Stimulated activated CD4-positive, alpha-beta T cell treated with anti-CD3 and anti-CD28 coated beads, Interleukin-15, amount 100 ng/mL, for 1 hour (primary cell): Measurements from ENCODE around the gene MAX.
"Not testable (repeated sequence)": the region's sequence is repeated elsewhere in the genome, so short reads cannot be mapped to it uniquely, and the experiment has no call there.

ENCODE experiments used
- DNase-seq, 2 donors: peaks; one replicate each; pipeline ENCODE4 v3.0.0-alpha.2; 2020; ENCODE audit warnings: low read depth in 1 of 2, low spot score in 1 of 2

MAX gene

DNA sequence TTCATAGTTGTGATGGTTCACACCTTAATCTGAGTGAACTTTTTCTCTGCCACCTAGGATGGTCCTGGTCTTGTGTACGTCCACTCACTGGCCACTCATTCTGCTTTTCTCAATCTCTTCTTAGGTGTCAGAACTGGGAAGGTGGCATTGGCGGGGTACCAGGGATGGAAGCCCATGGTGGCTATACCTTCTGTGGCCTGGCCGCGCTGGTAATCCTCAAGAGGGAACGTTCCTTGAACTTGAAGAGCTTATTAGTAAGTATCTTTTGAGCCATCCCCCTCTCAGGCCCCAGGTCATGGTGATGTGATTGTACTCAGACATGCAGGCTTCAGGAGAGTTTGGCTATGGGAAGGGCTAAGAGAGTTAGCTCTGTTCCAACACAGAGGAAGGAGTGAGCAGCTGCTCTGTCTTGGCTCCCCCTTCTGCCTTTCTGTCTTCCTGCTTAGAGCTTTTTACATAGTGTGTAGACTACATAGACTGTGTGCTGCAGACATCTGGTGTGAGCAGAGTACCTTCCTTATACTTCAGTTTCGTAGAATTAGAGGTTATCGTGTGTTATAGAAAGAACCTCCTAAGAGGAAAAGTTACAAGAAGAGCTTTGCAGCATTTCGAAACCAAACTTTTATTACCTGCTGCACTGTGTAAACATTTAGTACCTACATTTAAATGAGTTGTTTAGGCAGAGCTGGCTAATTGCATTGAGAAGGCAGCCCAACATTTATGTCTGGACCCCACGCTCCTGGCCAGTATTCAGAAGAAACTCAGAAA lies 61.5 kb downstream of the MAX start:
- DNase-seq = no peak

- DNase-seq = no peak
Measured at GRCh38 chr14:65038966-65039365, 63.4 kb downstream of the MAX start.

GRCh38 chr14:65035049-65035448 lies 67.3 kb downstream of the MAX start:
- DNase-seq = no peak

DNA sequence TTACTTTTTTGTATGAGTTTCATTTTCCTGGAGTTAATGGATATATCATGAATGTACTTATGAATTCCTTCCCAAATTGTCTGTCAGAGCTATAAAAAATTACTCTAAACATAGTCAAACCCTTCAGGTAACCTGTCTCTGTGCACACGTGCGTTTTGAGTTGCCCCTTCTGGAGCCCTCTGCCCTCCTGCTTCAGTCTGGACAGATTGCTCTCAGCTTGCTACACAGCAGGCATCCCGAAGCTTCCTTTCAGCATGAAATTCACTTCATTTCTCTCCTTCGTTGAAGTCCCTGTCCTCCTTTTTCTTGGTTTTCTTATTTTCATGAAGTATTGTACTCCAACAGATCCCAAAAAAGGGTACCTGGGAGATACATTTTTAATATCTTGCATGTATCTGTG lies 68.3 kb downstream of the MAX start:
- DNase-seq = no peak

DNA sequence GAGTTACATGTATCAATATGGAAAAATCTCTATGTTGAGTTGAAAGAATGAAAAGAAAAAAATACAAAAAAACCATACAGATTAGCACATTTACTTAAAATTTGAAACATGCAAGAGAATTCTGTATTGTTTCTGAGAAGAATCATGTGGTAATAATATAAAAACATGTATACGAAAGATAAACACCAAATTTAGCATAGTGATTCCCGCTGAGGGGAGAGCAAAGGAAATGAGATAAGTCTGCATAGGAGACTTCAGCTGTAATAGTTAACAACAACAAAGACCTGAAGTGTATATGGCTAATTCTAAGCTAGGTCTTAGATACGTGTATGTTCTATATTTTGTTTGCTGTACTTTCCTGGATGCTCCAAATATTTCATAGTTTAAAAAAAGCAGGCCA lies 69.1 kb downstream of the MAX start:
- no peak for DNase-seq

DNA sequence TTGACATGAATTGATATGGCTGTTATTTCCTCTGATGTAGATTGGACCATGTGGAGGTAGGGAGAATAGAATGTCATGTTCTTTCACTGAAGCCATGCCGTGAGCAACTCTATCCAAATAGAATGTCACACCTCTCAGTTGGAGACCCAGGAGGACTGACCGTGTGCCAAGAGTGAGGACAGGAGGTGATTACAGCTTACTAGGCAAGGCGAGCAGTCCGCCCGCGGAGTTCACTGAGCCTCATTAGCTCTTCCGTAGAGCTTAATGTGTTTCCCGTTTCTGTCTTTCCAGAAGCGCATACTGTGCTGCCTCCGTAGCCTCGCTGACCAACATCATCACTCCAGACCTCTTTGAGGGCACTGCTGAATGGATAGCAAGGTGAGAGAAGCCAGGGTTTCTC lies 70.0 kb downstream of the MAX start:
- DNase-seq = no peak

- DNase-seq = not testable (repeated sequence)
Measured at GRCh38 chr14:65031321-65031720, 71.0 kb downstream of the MAX start.

DNA sequence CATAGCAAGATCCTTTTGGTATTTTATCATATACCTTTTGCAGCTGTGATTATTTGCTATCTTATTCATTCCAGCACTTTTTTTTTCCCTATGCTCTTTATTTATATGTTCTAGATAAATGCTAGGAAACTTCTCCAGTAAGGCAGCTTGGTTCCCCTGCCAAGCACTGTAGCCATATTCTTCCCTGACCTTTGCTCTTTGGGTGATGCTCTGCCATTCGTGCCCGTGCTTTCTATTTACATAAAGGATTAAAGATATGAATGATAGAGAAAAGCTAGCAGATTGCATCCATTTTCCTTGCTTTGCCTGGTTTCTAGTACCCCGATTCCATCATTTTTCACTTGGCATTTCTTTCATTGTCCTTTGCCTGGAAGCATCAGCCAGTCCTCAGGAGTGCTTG lies 73.4 kb downstream of the MAX start:
- no peak for DNase-seq

GRCh38 chr14:65027127-65027799 lies 75.1 kb downstream of the MAX start:
- DNase-seq = no peak

DNA sequence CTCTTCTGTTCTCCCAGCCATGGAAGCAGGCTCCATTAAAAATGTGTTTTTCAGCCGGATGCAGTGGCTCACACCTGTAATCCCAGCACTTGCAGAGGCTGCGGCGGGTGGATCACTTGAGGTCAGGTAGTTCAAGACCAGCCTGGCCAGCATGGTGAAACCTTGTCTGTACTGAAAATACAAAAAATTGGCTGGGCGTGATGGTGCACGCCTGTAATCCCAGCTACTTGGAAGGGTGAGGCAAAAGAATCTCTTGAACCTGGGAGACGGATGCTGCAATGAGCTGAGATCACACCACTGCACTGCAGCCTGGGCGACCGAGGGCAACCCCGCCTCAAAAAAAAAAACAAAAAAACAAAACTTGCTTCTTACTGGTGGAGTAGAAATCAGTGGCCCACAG lies 75.8 kb downstream of the MAX start:
- DNase-seq = no peak

DNA sequence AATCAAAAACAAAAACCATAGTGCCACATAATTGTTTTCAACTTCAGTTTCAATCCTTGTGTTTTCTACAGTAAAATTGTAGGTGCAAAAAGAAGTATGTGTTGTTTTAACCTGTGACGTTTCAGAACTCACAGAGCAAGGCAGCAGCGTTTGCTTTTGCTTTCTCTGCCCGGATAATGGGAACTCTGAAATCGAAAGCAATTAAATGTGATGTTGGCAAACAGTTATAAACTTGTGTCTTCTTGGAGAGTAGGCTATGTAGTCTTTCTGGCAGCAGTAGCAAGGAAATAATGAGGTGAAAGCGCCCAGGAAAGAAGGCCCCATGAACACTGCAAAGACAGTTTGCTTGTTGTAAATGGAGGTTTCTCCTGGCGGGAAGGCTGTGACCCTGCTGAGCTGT lies 76.5 kb downstream of the MAX start:
- no peak for DNase-seq
